Mesothelial cell of epicardium (in vitro differentiated cells): Measurements from ENCODE around the gene RTKN2. TPM values are rescaled to one million over a fixed set of nuclear protein-coding genes. Genes with fewer than 3 reads are reported as not detected.
"Not testable (repeated sequence)": the region's sequence is repeated elsewhere in the genome, so short reads cannot be mapped to it uniquely, and the experiment has no call there.

Experiments used
- DNase-seq, 2 experiments: peaks; one replicate each; pipeline ENCODE4 v3.0.0; 2021; ENCODE audit warnings: low spot score in 2 of 2; ENCODE audit not compliant: unreplicated experiment in 2 of 2
- H3K27ac Mint-ChIP-seq: 2 replicates; pipeline ENCODE4 v1.8.0; 2021; ENCODE audit warnings: mixed read lengths
- H3K27me3 Mint-ChIP-seq: 2 replicates; pipeline ENCODE4 v1.8.0; 2021; ENCODE audit warnings: low read depth, mixed read lengths
- H3K36me3 Mint-ChIP-seq: 2 replicates; pipeline ENCODE4 v1.8.0; 2021; ENCODE audit warnings: mixed read lengths
- H3K4me1 Mint-ChIP-seq: 2 replicates; pipeline ENCODE4 v1.8.0; 2021; ENCODE audit warnings: mixed read lengths
- H3K4me3 Mint-ChIP-seq: 2 replicates; pipeline ENCODE4 v1.8.0; 2021; ENCODE audit warnings: mild to moderate bottlenecking, moderate library complexity, mixed read lengths
- H3K9me3 Mint-ChIP-seq: 2 replicates; pipeline ENCODE4 v1.8.0; 2021; ENCODE audit warnings: mixed read lengths
- CTCF ChIP-seq: fragments of 200-600 bp; sonication (generic); IDR thresholded peaks from one replicate; pipeline ENCODE4 v1.5.0; 2021; ENCODE audit warnings: antibody characterized with exemption; ENCODE audit not compliant: unreplicated experiment
- total RNA-seq: library from RNA; stranded (reverse); gene quantifications from 3 replicates; pipeline ENCODE4 v1.2.1, GENCODE V29; 2021

Gene RTKN2
- total RNA-seq, 1 donor from 2014 or later = 6.1 TPM

DNA sequence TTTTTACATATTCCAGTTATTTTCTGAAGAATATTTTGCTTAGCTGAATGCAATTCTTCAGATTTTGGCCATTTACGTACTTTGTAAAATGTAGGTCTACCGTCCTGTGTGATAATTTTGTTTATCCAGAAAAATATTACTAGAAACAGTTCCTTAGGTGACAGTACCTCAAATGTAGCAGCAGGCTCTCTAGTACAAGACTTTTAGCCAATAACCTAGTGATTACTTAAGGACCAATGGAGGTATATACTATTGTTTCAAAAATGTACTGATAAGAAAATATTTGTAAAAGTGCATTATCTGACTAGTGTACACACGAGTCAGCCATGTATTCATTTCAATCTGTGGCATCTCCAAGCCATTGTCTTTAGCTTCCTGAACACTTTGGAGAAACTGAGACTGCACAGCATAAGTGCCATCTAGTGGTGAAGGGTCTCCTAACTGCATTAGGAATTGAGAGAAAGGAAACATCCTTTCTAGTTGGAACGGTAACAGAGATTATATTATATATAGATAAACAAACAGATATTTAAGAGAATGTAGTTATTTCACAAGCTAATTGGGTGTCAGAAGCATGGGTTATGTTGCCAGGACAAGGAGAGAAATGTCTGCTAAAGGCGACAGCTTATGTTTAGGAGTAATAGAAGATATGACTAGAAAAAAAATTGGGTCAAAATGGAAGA, 23.7 kb downstream of the RTKN2 start:
- DNase-seq = no peak
- no peaks in the 10 kb centered on the region for H3K36me3 Mint-ChIP-seq
- TF ChIP-seq CTCF = peak; percentile 63
- H3K4me1 Mint-ChIP-seq = peaks cover 18% of the 10 kb centered on the region
- no peaks in the 10 kb centered on the region for H3K27me3 Mint-ChIP-seq
- H3K4me3 Mint-ChIP-seq = no peak overlapping the region
- H3K27ac Mint-ChIP-seq = no peak overlapping the region
- no peaks in the 10 kb centered on the region for H3K9me3 Mint-ChIP-seq

DNA sequence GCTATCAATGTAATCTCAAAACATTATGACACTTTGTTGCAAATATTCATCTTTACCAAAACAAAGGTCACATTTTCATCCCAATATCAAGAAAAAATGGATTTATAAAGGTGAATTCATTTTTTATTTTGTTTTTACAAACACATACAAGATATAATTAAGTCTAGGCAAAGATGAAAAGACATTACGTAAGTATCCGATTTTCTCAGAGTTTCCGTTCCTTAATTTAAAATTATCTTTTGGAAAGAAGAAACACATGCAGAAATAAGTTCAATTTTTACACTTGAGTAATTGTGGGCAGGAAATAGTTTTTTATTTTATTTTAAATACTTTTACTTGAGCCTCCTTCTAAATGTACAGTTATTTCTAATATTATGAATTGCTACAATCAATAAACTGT, 24.6 kb downstream of the RTKN2 start:
- Mint-ChIP-seq H3K27me3 (no peaks in the 10 kb centered on the region), H3K27ac (no peak overlapping the region), H3K36me3 (no peaks in the 10 kb centered on the region), H3K9me3 (no peaks in the 10 kb centered on the region), H3K4me3 (no peak overlapping the region), H3K4me1 (peaks cover 20% of the 10 kb centered on the region)
- DNase-seq = no peak
- TF ChIP-seq CTCF = no peak

DNA sequence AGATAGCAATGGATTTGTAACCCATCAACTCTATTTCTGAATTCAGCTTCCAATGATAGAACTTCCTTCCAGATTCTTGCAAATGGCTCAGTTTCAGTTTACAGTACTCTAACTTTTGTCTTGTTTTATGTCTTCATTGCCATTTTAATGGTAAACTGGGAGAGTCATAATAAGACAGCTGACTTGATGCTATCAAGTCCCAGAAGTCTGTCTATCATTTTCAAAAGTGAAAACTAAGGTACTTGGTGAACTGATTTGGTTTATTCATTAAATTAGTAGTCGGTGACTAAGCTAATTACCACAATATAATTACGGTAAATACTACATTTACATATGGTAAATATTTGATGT, 25.0 kb downstream of the RTKN2 start:
- Mint-ChIP-seq H3K9me3 (no peaks in the 10 kb centered on the region), H3K27ac (peak overlapping the region; percentile 26), H3K4me3 (no peak overlapping the region), H3K4me1 (peaks cover 21% of the 10 kb centered on the region), H3K36me3 (no peaks in the 10 kb centered on the region), H3K27me3 (no peaks in the 10 kb centered on the region)
- no peak for TF ChIP-seq CTCF
- no peak for DNase-seq

- H3K27ac Mint-ChIP-seq = peak overlapping the region; percentile 26
- not testable (repeated sequence) for H3K4me3 Mint-ChIP-seq, H3K36me3 Mint-ChIP-seq, H3K27me3 Mint-ChIP-seq, DNase-seq, H3K9me3 Mint-ChIP-seq
- H3K4me1 Mint-ChIP-seq = peaks cover 23% of the 10 kb centered on the region
These were observed 25.5 kb downstream of the RTKN2 start for GRCh38 chr10:62242965-62243646.

DNA sequence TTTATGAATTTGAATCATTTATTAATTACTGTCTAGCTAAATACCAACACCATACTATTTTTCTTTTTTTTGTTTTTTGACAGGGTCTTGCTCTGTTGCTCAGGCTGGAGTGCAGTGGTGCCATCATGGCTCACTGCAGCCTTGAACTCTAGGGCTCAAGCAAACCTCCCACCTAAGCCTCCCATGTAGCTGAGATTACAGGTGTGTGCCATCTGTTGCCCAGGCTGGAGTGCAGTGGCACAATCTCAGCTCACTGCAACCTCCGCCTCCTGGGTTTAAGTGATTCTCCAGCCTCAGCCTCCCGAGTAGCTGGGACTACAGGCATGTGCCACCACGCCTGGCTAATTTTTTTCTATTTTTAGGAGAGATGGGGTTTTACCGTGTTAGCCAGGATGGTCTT, 27.1 kb downstream of the RTKN2 start:
- H3K4me3 Mint-ChIP-seq, DNase-seq, H3K36me3 Mint-ChIP-seq, H3K9me3 Mint-ChIP-seq, H3K27me3 Mint-ChIP-seq: not testable (repeated sequence)
- Mint-ChIP-seq H3K4me1 (peaks cover 26% of the 10 kb centered on the region), H3K27ac (peak overlapping the region; percentile 4)

- H3K4me3 Mint-ChIP-seq = no peak overlapping the region
- TF ChIP-seq CTCF = no peak
- peak overlapping the region; percentile 89 for H3K27ac Mint-ChIP-seq
- no peaks in the 10 kb centered on the region for H3K27me3 Mint-ChIP-seq
- DNase-seq = no peak
- H3K36me3 Mint-ChIP-seq = no peaks in the 10 kb centered on the region
- no peaks in the 10 kb centered on the region for H3K9me3 Mint-ChIP-seq
- peaks cover 23% of the 10 kb centered on the region for H3K4me1 Mint-ChIP-seq
These were observed 28.6 kb downstream of the RTKN2 start for GRCh38 chr10:62239994-62240393.
